ENCODE data around the gene PAXX.

The PAXX gene

GRCh38 chr9:137017791-137018497, 25.7 kb downstream of the PAXX start:
- DNase-seq = no peak
- no peaks in the 10 kb centered on the region for H3K27me3 ChIP-seq (ENCODE audit: insufficient read depth, low read length, poor library complexity)
- no peaks in the 10 kb centered on the region for H3K9me3 ChIP-seq (ENCODE audit: insufficient read depth, low read length, severe bottlenecking)
- ATAC-seq (ENCODE audit: insufficient read depth, low read depth) = no peak
- no peaks in the 10 kb centered on the region for H3K79me2 ChIP-seq (ENCODE audit: insufficient read depth, low read length)
- no peak overlapping the region for H3K4me3 ChIP-seq (ENCODE audit: low read depth in 1 of 2, low read length in 2 of 2)
- no peaks in the 10 kb centered on the region for H4K20me1 ChIP-seq (ENCODE audit: insufficient read depth, low read length)
- H3K9ac ChIP-seq (ENCODE audit: low read depth, low read length) = no peak overlapping the region
- no peak overlapping the region for H2AFZ ChIP-seq (ENCODE audit: low read depth, low read length)
- H3K36me3 ChIP-seq (ENCODE audit: insufficient read depth, low read length) = peaks cover 3% of the 10 kb centered on the region
- no peak for TF ChIP-seq EZH2 (IDR thresholded peaks at IDR 0.05; ENCODE audit: borderline replicate concordance, low read depth, low read length, severe bottlenecking)
- H3K27ac ChIP-seq (ENCODE audit: low read length) = no peak overlapping the region
- H3K4me1 ChIP-seq (ENCODE audit: insufficient read depth, low read length) = no peaks in the 10 kb centered on the region
- H3K4me2 ChIP-seq (ENCODE audit: insufficient read depth, low read length) = no peak overlapping the region

GRCh38 chr9:137018761-137019559, 26.7 kb downstream of the PAXX start:
- DNase-seq (no peak), ATAC-seq (ENCODE audit: insufficient read depth, low read depth) (no peak)
- Histone ChIP-seq H4K20me1 (ENCODE audit: insufficient read depth, low read length) (no peaks in the 10 kb centered on the region), H3K27ac (ENCODE audit: low read length) (no peak overlapping the region), H3K4me2 (ENCODE audit: insufficient read depth, low read length) (no peak overlapping the region), H2AFZ (ENCODE audit: low read depth, low read length) (no peak overlapping the region), H3K36me3 (ENCODE audit: insufficient read depth, low read length) (peaks cover 3% of the 10 kb centered on the region), H3K27me3 (ENCODE audit: insufficient read depth, low read length, poor library complexity) (no peaks in the 10 kb centered on the region), H3K4me1 (ENCODE audit: insufficient read depth, low read length) (no peaks in the 10 kb centered on the region), H3K79me2 (ENCODE audit: insufficient read depth, low read length) (no peaks in the 10 kb centered on the region), H3K9ac (ENCODE audit: low read depth, low read length) (no peak overlapping the region), H3K9me3 (ENCODE audit: insufficient read depth, low read length, severe bottlenecking) (no peaks in the 10 kb centered on the region), H3K4me3 (ENCODE audit: low read depth in 1 of 2, low read length in 2 of 2) (no peak overlapping the region)
- TF ChIP-seq CTCF (IDR thresholded peaks at IDR 0.05; ENCODE audit: borderline replicate concordance, extremely low read depth, low read length, poor library complexity, severe bottlenecking) = no peak
- no peak for TF ChIP-seq EZH2 (IDR thresholded peaks at IDR 0.05; ENCODE audit: borderline replicate concordance, low read depth, low read length, severe bottlenecking)

DNA sequence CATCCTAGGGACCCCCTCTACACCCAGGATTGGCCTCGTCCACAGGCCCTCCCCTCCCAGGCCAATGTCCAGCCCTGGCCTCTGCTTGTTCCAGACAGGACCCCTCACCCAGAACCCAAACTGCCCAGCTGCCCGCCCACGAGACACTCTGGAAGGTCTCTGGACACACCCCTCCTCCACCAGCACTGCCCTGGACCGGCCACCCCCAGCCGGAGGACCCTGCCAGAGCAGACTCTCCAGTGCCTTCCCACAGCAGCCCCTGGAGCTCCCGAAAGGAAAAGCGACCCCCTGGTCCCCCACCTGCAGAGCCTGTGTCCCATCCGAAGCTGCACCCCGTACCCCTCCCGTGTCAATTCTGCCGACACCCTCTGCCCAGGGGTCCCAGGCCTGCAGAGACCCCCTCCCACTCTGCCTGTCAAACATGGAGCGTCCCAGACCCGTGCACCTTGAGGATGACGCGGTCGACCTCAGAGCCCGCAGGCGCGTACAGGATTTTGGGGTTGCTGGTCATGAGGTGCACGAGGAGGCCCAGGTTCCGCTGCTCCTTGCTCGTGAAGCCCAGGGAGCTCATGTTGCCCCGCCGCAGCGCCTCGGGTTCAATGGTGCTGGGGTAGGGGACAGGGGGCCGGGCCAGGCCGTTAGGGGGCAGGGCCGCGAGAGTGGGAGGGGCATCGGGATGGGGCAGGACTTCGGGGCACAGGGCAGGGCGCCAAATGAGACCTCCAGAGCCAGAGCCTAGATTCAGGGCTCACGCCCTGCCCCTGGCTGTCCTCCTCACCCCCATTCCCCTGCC, 27.9 kb downstream of the PAXX start:
- Histone ChIP-seq H3K4me3 (ENCODE audit: low read depth in 1 of 2, low read length in 2 of 2) (no peak overlapping the region), H3K36me3 (ENCODE audit: insufficient read depth, low read length) (peaks cover 3% of the 10 kb centered on the region), H3K27me3 (ENCODE audit: insufficient read depth, low read length, poor library complexity) (no peaks in the 10 kb centered on the region), H3K27ac (ENCODE audit: low read length) (no peak overlapping the region), H3K4me1 (ENCODE audit: insufficient read depth, low read length) (no peaks in the 10 kb centered on the region), H2AFZ (ENCODE audit: low read depth, low read length) (no peak overlapping the region), H3K4me2 (ENCODE audit: insufficient read depth, low read length) (no peak overlapping the region), H3K9ac (ENCODE audit: low read depth, low read length) (no peak overlapping the region), H4K20me1 (ENCODE audit: insufficient read depth, low read length) (no peaks in the 10 kb centered on the region), H3K9me3 (ENCODE audit: insufficient read depth, low read length, severe bottlenecking) (no peaks in the 10 kb centered on the region), H3K79me2 (ENCODE audit: insufficient read depth, low read length) (no peaks in the 10 kb centered on the region)
- DNase-seq = no peak
- no peak for ATAC-seq (ENCODE audit: insufficient read depth, low read depth)
- TF ChIP-seq CTCF (IDR thresholded peaks at IDR 0.05; ENCODE audit: borderline replicate concordance, extremely low read depth, low read length, poor library complexity, severe bottlenecking) = no peak
- TF ChIP-seq EZH2 (IDR thresholded peaks at IDR 0.05; ENCODE audit: borderline replicate concordance, low read depth, low read length, severe bottlenecking) = no peak
